ENCODE measurements around the gene TRIP10. TPM values are rescaled to one million over a fixed set of nuclear protein-coding genes. Genes with fewer than 3 reads are reported as not detected.
A peak's percentile ranks its signal among the peaks of the same experiment; 100 is the strongest.

The TRIP10 gene, protein sequence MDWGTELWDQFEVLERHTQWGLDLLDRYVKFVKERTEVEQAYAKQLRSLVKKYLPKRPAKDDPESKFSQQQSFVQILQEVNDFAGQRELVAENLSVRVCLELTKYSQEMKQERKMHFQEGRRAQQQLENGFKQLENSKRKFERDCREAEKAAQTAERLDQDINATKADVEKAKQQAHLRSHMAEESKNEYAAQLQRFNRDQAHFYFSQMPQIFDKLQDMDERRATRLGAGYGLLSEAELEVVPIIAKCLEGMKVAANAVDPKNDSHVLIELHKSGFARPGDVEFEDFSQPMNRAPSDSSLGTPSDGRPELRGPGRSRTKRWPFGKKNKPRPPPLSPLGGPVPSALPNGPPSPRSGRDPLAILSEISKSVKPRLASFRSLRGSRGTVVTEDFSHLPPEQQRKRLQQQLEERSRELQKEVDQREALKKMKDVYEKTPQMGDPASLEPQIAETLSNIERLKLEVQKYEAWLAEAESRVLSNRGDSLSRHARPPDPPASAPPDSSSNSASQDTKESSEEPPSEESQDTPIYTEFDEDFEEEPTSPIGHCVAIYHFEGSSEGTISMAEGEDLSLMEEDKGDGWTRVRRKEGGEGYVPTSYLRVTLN
- total RNA-seq (2022), result 106 and 107 TPM in 2 replicates
- percentile 76 among the genes with signal in this experiment for Bru-seq, nascent RNA
- percentile 85 among the genes with signal in this experiment for BruChase-seq, experiment 1, labeled RNA remaining after a 2-hour chase
- BruChase-seq, experiment 2, labeled RNA remaining after a 6-hour chase, result percentile 89 among the genes with signal in this experiment
- long read RNA-seq, transcript TRIP10-208 (14 exons, 1,920 nt), result minor isoform, 6 of 193 reads
- long read RNA-seq, transcript TRIP10-202 (14 exons, 2,035 nt), result major isoform, 152 of 193 reads
- long read RNA-seq, partial matches to known transcripts, result 11 of 193 reads
- long read RNA-seq, other reads (novel, unspliced or antisense), result 22 of 193 reads

GRCh38 chr19:6739390-6739882, at the start of gene TRIP10:
TSS of gene TRIP10 (plus strand) at chr19:6739680. CDS start at chr19:6739762, 82 bp downstream.
- H3K9me3 ChIP-seq, result no peaks in the 10 kb centered on the region
- peaks cover 72% of the 10 kb centered on the region for H3K36me3 Mint-ChIP-seq (ENCODE audit: insufficient read depth, unreplicated experiment)
- peaks cover 20% of the 10 kb centered on the region for H3K4me1 ChIP-seq
- CTCF ChIA-PET, result interaction anchor here (1.1 to 2.3 kb wide), 2 partner anchors 13 to 124 kb away, joined by 3 to 27 read pairs; no protein-coding TSS in a partner anchor
- TF ChIP-seq, protein P1, sequence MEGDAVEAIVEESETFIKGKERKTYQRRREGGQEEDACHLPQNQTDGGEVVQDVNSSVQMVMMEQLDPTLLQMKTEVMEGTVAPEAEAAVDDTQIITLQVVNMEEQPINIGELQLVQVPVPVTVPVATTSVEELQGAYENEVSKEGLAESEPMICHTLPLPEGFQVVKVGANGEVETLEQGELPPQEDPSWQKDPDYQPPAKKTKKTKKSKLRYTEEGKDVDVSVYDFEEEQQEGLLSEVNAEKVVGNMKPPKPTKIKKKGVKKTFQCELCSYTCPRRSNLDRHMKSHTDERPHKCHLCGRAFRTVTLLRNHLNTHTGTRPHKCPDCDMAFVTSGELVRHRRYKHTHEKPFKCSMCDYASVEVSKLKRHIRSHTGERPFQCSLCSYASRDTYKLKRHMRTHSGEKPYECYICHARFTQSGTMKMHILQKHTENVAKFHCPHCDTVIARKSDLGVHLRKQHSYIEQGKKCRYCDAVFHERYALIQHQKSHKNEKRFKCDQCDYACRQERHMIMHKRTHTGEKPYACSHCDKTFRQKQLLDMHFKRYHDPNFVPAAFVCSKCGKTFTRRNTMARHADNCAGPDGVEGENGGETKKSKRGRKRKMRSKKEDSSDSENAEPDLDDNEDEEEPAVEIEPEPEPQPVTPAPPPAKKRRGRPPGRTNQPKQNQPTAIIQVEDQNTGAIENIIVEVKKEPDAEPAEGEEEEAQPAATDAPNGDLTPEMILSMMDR (IDR thresholded peaks at IDR 0.05; ENCODE audit: insufficient read depth in 1 of 2, low read depth in 1 of 2, low read length in 1 of 2, severe bottlenecking in 1 of 2, unreplicated experiment in 1 of 2), result no peak
- peak; percentile 76 to 81 for DNase-seq
- intact Hi-C loops (cut with micrococcal nuclease; ENCODE audit: unreplicated experiment), result no loop called here
- no peaks in the 10 kb centered on the region for H3K9me3 Mint-ChIP-seq (ENCODE audit: unreplicated experiment)
- no peaks in the 10 kb centered on the region for H3K27me3 ChIP-seq (replicated peaks; ENCODE audit: control insufficient read depth, insufficient read depth, low read length)
- H3K27ac Mint-ChIP-seq (ENCODE audit: unreplicated experiment), result peak within 1 kb of the TSS; percentile 99
- POLR2A ChIA-PET, result interaction anchor here (1.0 kb wide), 1 partner anchor 13 kb away, joined by 11 read pairs; no protein-coding TSS in a partner anchor
- peak within 1 kb of the TSS; percentile 78 for H3K4me3 Mint-ChIP-seq (ENCODE audit: unreplicated experiment)
- peak within 1 kb of the TSS; percentile 95 for H3K4me3 ChIP-seq (ENCODE audit: low read depth, low read length)
- BruUV-seq (replicated peaks), result no TSS peak
- H3K36me3 ChIP-seq (ENCODE audit: control insufficient read depth, insufficient read depth, low read length), result peaks cover 10% of the 10 kb centered on the region
- H3K27me3 Mint-ChIP-seq (ENCODE audit: insufficient read depth, unreplicated experiment), result no peaks in the 10 kb centered on the region
- H3K4me1 Mint-ChIP-seq (ENCODE audit: low read depth, unreplicated experiment), result peaks cover 24% of the 10 kb centered on the region

- POLR2A ChIA-PET, result interaction anchor here (0.6 kb wide), 1 partner anchor 1875 kb away, joined by 5 read pairs; no protein-coding TSS in a partner anchor
- no peaks in the 10 kb centered on the region for H3K4me1 ChIP-seq
- no peaks in the 10 kb centered on the region for H3K27me3 ChIP-seq (replicated peaks; ENCODE audit: control insufficient read depth, insufficient read depth, low read length)
- Mint-ChIP-seq H3K9me3 (ENCODE audit: unreplicated experiment) (peaks cover 15% of the 10 kb centered on the region), H3K36me3 (ENCODE audit: insufficient read depth, unreplicated experiment) (peaks cover 11% of the 10 kb centered on the region), H3K27ac (ENCODE audit: unreplicated experiment) (no peak overlapping the region), H3K4me3 (ENCODE audit: unreplicated experiment) (no peak overlapping the region), H3K4me1 (ENCODE audit: low read depth, unreplicated experiment) (peaks cover 5% of the 10 kb centered on the region), H3K27me3 (ENCODE audit: insufficient read depth, unreplicated experiment) (no peaks in the 10 kb centered on the region)
- no peaks in the 10 kb centered on the region for H3K9me3 ChIP-seq
- no peak overlapping the region for H3K4me3 ChIP-seq (ENCODE audit: low read depth, low read length)
- no TSS peak for BruUV-seq (replicated peaks)
- CTCF ChIA-PET, result no interaction called here
- DNase-seq, result no peak
- TF ChIP-seq, protein P1 (IDR thresholded peaks at IDR 0.05; ENCODE audit: insufficient read depth in 1 of 2, low read depth in 1 of 2, low read length in 1 of 2, severe bottlenecking in 1 of 2, unreplicated experiment in 1 of 2), result no peak
- intact Hi-C loops (cut with micrococcal nuclease; ENCODE audit: unreplicated experiment), result no loop called here
- no peaks in the 10 kb centered on the region for H3K36me3 ChIP-seq (ENCODE audit: control insufficient read depth, insufficient read depth, low read length)
Measured at GRCh38 chr19:6690160-6690885, 49.2 kb upstream of the TRIP10 start.
